Activated naive CD4-positive, alpha-beta T cell treated with anti-CD3 and anti-CD28 coated beads, Interleukin-2, amount 50 U/mL, for 16 hours (primary cell): ENCODE data around the gene DPY19L1.
"Not testable (repeated sequence)": the region's sequence is repeated elsewhere in the genome, so short reads cannot be mapped to it uniquely, and the experiment has no call there.

Source experiments
- DNase-seq: peaks from one replicate; pipeline ENCODE4 v3.0.0-alpha.2; 2020

The DPY19L1 gene

GRCh38 chr7:34984140-34984539 lies 53.1 kb downstream of the DPY19L1 start:
- not testable (repeated sequence) for DNase-seq

GRCh38 chr7:34982371-34983019 lies 54.8 kb downstream of the DPY19L1 start:
- no peak for DNase-seq

GRCh38 chr7:34979124-34979523 lies 58.2 kb downstream of the DPY19L1 start:
- DNase-seq: not testable (repeated sequence)

- no peak for DNase-seq
These were observed 63.9 kb downstream of the DPY19L1 start for GRCh38 chr7:34973400-34973760.

- DNase-seq: not testable (repeated sequence)
These were observed 64.4 kb downstream of the DPY19L1 start for GRCh38 chr7:34972739-34973399.

- not testable (repeated sequence) for DNase-seq
These were observed 69.5 kb downstream of the DPY19L1 start for GRCh38 chr7:34967818-34968217.

- DNase-seq: not testable (repeated sequence)
These were observed 70.8 kb downstream of the DPY19L1 start for GRCh38 chr7:34966504-34966903.

GRCh38 chr7:34958021-34958420 lies 79.3 kb downstream of the DPY19L1 start:
- no peak for DNase-seq

- no peak for DNase-seq
These were observed 84.5 kb downstream of the DPY19L1 start for GRCh38 chr7:34952822-34953221.

- DNase-seq: no peak
These were observed 87.9 kb downstream of the DPY19L1 start for GRCh38 chr7:34949361-34949760.

- DNase-seq: not testable (repeated sequence)
These were observed 89.9 kb downstream of the DPY19L1 start for GRCh38 chr7:34947427-34947826.

GRCh38 chr7:34946486-34946885 lies 90.8 kb downstream of the DPY19L1 start:
- DNase-seq: no peak

- not testable (repeated sequence) for DNase-seq
These were observed 91.3 kb downstream of the DPY19L1 start for GRCh38 chr7:34945894-34946477.

- DNase-seq: no peak
These were observed 98.1 kb downstream of the DPY19L1 start for GRCh38 chr7:34939175-34939574.

- DNase-seq: not testable (repeated sequence)
These were observed 101.5 kb downstream of the DPY19L1 start for GRCh38 chr7:34935735-34936165.

GRCh38 chr7:34931739-34932138 lies 105.5 kb downstream of the DPY19L1 start:
- DNase-seq: no peak

- not testable (repeated sequence) for DNase-seq
These were observed 107.5 kb downstream of the DPY19L1 start for GRCh38 chr7:34929783-34930182.

GRCh38 chr7:34928560-34928959 lies 108.7 kb downstream of the DPY19L1 start:
- no peak for DNase-seq

- peak; percentile 29 for DNase-seq
These were observed 109.2 kb downstream of the DPY19L1 start for GRCh38 chr7:34928052-34928451.

- DNase-seq: not testable (repeated sequence)
These were observed 116.8 kb downstream of the DPY19L1 start for GRCh38 chr7:34920470-34920869.

GRCh38 chr7:34919038-34919437 lies 118.2 kb downstream of the DPY19L1 start:
- DNase-seq: not testable (repeated sequence)

GRCh38 chr7:34918198-34918861 lies 119.0 kb downstream of the DPY19L1 start:
- DNase-seq: not testable (repeated sequence)

GRCh38 chr7:34917515-34917914 lies 119.8 kb downstream of the DPY19L1 start:
- DNase-seq: not testable (repeated sequence)

GRCh38 chr7:34916267-34916666 lies 121.0 kb downstream of the DPY19L1 start:
- no peak for DNase-seq
